Neural progenitor cell (in vitro differentiated cells): Measurements from ENCODE around the gene CLDN4. TPM values are rescaled to one million over a fixed set of nuclear protein-coding genes. Genes with fewer than 3 reads are reported as not detected.
"Not testable (repeated sequence)": the region's sequence is repeated elsewhere in the genome, so short reads cannot be mapped to it uniquely, and the experiment has no call there.

Source experiments
- DNase-seq: peaks from one replicate; pipeline ENCODE4 v3.0.0-alpha.2; 2016; ENCODE audit warnings: low spot score
- H2AFZ ChIP-seq: fragments of 200-600 bp; sonication (generic); replicated peaks from 2 replicates; pipeline ENCODE4 v1.6.1; 2016; ENCODE audit warnings: antibody characterized with exemption
- H3F3A ChIP-seq: fragments of 200-600 bp; sonication (generic); 2 replicates; pipeline ENCODE4 v1.6.1; 2016; ENCODE audit warnings: antibody characterized with exemption, low read depth
- H3K27ac ChIP-seq: fragments of 200-600 bp; sonication (generic); 2 replicates; pipeline ENCODE4 v1.5.1; 2016; ENCODE audit warnings: mild to moderate bottlenecking
- H3K27me3 ChIP-seq: fragments of 200-600 bp; sonication (generic); 2 replicates; pipeline ENCODE4 v1.6.1; 2016; ENCODE audit warnings: mild to moderate bottlenecking, moderate library complexity
- H3K36me3 ChIP-seq: fragments of 200-600 bp; sonication (generic); 2 replicates; pipeline ENCODE4 v1.5.1; 2016
- H3K4me1 ChIP-seq: fragments of 200-600 bp; sonication (generic); 2 replicates; pipeline ENCODE4 v1.6.1; 2016; ENCODE audit warnings: mixed run types
- H3K4me2 ChIP-seq: fragments of 200-600 bp; sonication (generic); 2 replicates; pipeline ENCODE4 v1.6.1; 2016
- H3K4me3 ChIP-seq: fragments of 200-600 bp; sonication (generic); 2 replicates; pipeline ENCODE4 v1.5.1; 2016
- H3K79me2 ChIP-seq: fragments of 200-600 bp; sonication (generic); 2 replicates; pipeline ENCODE4 v1.6.1; 2016; ENCODE audit warnings: low read depth
- H3K9ac ChIP-seq: fragments of 200-600 bp; sonication (generic); 2 replicates; pipeline ENCODE4 v1.6.1; 2016
- H3K9me3 ChIP-seq: fragments of 200-600 bp; sonication (generic); 2 replicates; pipeline ENCODE4 v1.5.1; 2016; ENCODE audit warnings: low read depth
- H4K20me1 ChIP-seq: fragments of 200-600 bp; sonication (generic); 2 replicates; pipeline ENCODE4 v1.6.1; 2016; ENCODE audit warnings: low read depth
- H3K27ac Mint-ChIP-seq: 3 replicates; pipeline ENCODE4 v1.8.0; 2021; ENCODE audit warnings: mixed read lengths
- H3K27me3 Mint-ChIP-seq: 2 replicates; pipeline ENCODE4 v1.8.0; 2022; ENCODE audit warnings: low read depth, mild to moderate bottlenecking, inconsistent platforms, moderate library complexity, mixed read lengths; ENCODE audit not compliant: insufficient read depth
- H3K36me3 Mint-ChIP-seq: 3 replicates; pipeline ENCODE4 v1.8.0; 2021; ENCODE audit warnings: mixed read lengths
- H3K4me1 Mint-ChIP-seq: 3 replicates; pipeline ENCODE4 v1.8.0; 2021; ENCODE audit warnings: mixed read lengths
- H3K4me3 Mint-ChIP-seq: 3 replicates; pipeline ENCODE4 v1.8.0; 2021; ENCODE audit warnings: mild to moderate bottlenecking, moderate library complexity, mixed read lengths
- H3K9me3 Mint-ChIP-seq: 3 replicates; pipeline ENCODE4 v1.8.0; 2020; ENCODE audit warnings: mixed read lengths
- CTCF ChIP-seq: fragments of 200-600 bp; sonication (generic); IDR thresholded peaks from 2 replicates; pipeline ENCODE4 v1.5.1; 2017; ENCODE audit warnings: antibody characterized with exemption, mild to moderate bottlenecking
- EZH2 ChIP-seq: fragments of 200-600 bp; sonication (generic); IDR thresholded peaks from 2 replicates; pipeline ENCODE4 v1.6.1; 2017; ENCODE audit warnings: antibody characterized with exemption, mild to moderate bottlenecking, moderate library complexity
- EZH2phosphoT487 ChIP-seq: fragments of 200-600 bp; sonication (generic); IDR thresholded peaks from 2 replicates; pipeline ENCODE4 v1.6.1; 2017; ENCODE audit warnings: antibody characterized with exemption
- total RNA-seq: library from RNA; depleted of rRNA; stranded (reverse); fragments of >200 nt; gene quantifications from 2 replicates; pipeline ENCODE4 v1.2.3, GENCODE V29; 2015; ENCODE audit warnings: low replicate concordance

CLDN4 gene
- total RNA-seq, 1 donor from 2014 or later: not detected

- TF ChIP-seq CTCF: no peak
- no peak for TF ChIP-seq EZH2
- TF ChIP-seq EZH2phosphoT487: no peak
- H3K4me1 ChIP-seq: no peaks in the 10 kb centered on the region
These were observed 13.7 kb upstream of the CLDN4 start for GRCh38 chr7:73817121-73817520.

GRCh38 chr7:73820013-73820412, 10.8 kb upstream of the CLDN4 start:
- Histone ChIP-seq H3K79me2 (no peaks in the 10 kb centered on the region), H3K27me3 (no peaks in the 10 kb centered on the region), H2AFZ (no peak overlapping the region), H3K27ac (no peak overlapping the region), H3K4me1 (no peaks in the 10 kb centered on the region), H3K9me3 (no peaks in the 10 kb centered on the region), H3K4me3 (no peak overlapping the region), H3F3A (no peaks in the 10 kb centered on the region), H4K20me1 (no peaks in the 10 kb centered on the region), H3K36me3 (no peaks in the 10 kb centered on the region), H3K4me2 (no peak overlapping the region), H3K9ac (no peak overlapping the region)
- Mint-ChIP-seq H3K36me3 (no peaks in the 10 kb centered on the region), H3K4me3 (peak overlapping the region; percentile 0), H3K4me1 (peaks cover 11% of the 10 kb centered on the region), H3K27ac (no peak overlapping the region), H3K9me3 (no peaks in the 10 kb centered on the region), H3K27me3 (peaks cover 11% of the 10 kb centered on the region)
- DNase-seq: no peak
- TF ChIP-seq EZH2 (no peak), EZH2phosphoT487 (no peak), CTCF (no peak)

More at GRCh38 chr7:73817121-73817520, 13.7 kb upstream of the CLDN4 start:
- Histone ChIP-seq H3K27ac (no peak overlapping the region), H3K9ac (no peak overlapping the region), H3K79me2 (no peaks in the 10 kb centered on the region), H3K4me3 (no peak overlapping the region), H3F3A (no peaks in the 10 kb centered on the region), H3K4me2 (no peak overlapping the region), H3K9me3 (no peaks in the 10 kb centered on the region), H4K20me1 (no peaks in the 10 kb centered on the region), H3K27me3 (no peaks in the 10 kb centered on the region), H2AFZ (no peak overlapping the region), H3K36me3 (no peaks in the 10 kb centered on the region)
- no peak overlapping the region for H3K4me3 Mint-ChIP-seq
- H3K27me3 Mint-ChIP-seq: peaks cover 7% of the 10 kb centered on the region
- H3K4me1 Mint-ChIP-seq: peaks cover 3% of the 10 kb centered on the region
- DNase-seq: no peak
- no peaks in the 10 kb centered on the region for H3K9me3 Mint-ChIP-seq
- no peaks in the 10 kb centered on the region for H3K36me3 Mint-ChIP-seq
- H3K27ac Mint-ChIP-seq: no peak overlapping the region

- DNase-seq, H4K20me1 ChIP-seq, H3K4me2 ChIP-seq, H3K9me3 Mint-ChIP-seq, H3K4me1 ChIP-seq, H3K36me3 ChIP-seq, H3K4me3 ChIP-seq, H3K36me3 Mint-ChIP-seq, H3K27ac ChIP-seq, H3K27me3 ChIP-seq, H3K9ac ChIP-seq, H3F3A ChIP-seq, H2AFZ ChIP-seq, H3K4me3 Mint-ChIP-seq, H3K9me3 ChIP-seq, H3K79me2 ChIP-seq: not testable (repeated sequence)
- Mint-ChIP-seq H3K27ac (peak overlapping the region; percentile 2), H3K4me1 (peaks cover 13% of the 10 kb centered on the region), H3K27me3 (peaks cover 16% of the 10 kb centered on the region)
These were observed 9.1 kb upstream of the CLDN4 start for GRCh38 chr7:73821597-73822285.
